ENCODE results near the gene MATN1.

Gene MATN1

DNA sequence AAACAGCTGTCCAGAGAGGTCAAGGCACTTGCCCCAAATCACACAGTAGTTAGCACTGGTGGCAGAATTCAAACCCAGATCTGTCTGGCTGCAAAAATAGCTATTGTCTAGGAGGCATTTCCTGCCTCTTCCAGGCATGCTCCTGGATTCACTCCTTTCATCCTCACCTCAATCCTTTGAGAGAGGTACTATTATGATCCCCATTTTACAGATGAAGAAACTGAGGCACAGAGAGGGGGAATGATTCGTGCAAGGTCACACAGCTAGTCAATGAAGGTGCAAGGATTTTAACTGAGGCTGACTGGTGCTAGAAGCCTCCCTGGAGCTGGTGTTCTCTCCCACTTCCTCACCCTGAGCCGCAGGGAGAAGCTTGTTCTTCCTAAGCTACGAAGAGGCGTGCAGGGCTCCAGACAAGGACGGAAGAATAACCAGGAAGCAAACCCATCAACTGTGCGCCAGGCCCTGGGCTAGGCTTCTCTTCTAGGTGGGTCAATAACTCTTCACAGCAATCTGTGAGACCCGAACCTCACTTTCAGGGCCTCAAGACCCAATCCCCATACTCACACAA is 34.8 kb upstream of the MATN1 start:
- no peak for DNase-seq (ENCODE audit: low read depth)

DNA sequence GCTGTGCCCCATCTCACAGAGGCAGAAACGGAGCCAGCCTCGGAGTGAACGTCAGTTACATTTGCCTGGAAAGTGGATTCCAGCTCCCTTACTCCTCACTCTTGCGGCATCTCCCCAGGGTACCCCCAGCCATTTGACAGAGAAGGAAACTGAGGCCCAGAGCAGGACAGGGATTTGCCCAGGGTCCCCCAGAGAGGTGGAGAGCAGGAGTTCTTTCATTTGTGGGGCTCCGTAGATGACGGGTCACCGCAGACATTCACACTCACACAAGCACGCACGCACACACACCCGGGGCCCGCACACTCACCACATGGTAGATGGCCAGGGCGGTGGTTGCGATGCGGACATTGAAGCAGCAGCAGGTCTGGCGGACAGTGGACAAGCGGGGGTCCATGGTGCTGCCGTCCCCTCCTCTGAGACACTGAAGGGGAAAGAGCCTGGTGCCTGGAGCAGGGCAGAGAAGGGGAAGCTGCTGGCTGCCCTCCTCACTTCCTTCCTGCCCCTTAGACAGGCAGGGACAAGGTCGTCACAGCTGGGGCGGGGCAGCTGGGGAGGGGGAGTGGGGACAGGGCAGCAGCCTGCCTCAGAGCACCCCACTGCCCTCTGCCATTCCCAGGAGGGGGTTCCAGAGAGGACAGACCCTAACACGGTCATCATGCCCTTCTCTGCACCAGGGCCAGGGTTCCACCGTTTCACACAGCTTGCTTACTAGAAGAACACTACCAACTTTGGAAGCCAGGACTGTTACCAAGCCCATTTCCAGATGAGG is 34.2 kb upstream of the MATN1 start, which contains the start of gene LAPTM5:
Gene LAPTM5, minus strand, starts transcription at position 423 of the 769 bp plus-strand sequence. Its CDS starts 29 bp downstream, at position 394.
- no peak for DNase-seq (ENCODE audit: low read depth)

DNA sequence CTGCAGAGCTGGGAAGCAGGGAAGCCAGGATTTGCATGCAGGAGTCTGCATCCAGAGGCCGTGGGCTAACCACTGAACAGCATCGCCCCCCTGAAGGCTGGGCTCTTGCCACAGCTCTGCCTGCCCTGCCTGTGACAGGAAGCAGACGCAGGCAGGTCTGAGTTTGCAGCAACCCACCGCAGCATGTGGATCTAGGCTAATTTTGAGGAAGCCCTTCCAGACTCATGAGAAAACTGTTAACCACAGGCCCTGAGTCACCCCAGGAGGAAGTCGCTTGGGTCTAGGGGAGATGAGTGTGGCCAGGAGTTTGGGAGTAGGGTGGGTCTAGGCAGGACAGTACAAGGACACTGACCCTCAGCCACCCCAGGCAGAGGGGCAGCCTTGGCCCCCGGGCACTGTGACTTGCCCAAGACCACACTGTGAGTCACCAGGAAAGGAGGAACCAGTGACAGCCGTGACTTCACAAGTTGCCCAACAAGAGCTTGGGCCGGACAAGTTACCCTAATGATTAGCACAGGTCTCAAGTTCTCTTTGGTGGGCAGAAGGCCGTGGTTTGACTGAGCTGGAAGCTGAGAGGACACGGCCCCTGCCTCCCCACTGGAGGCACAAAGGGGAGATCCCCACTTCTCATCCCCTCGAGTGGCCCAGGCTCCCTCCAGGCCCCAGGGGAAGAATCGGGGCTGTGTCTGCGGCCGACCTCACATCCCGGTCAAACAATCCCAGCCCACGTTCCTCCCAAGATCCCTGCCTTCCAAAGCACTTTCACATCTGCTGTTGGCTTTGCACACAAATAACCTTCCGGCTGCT is 33.4 kb upstream of the MATN1 start:
- peak; percentile 70 for DNase-seq (ENCODE audit: low read depth)

DNA sequence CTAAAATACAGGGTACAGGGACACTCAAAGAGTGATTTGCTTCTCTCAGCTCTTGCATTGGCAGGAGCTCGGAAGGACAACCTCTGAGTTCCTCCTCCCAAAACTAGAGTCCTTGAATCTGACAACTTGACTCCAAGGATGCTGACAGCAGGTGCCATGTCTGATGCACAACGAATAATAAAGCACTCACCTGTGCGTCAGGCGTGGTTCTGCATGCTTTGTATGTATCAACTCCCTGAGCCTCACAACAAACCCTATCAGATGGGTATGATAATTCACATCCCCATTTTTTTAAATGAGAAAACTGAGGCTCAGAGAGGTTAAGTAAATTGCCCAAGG is 32.8 kb upstream of the MATN1 start:
- no peak for DNase-seq (ENCODE audit: low read depth)

DNA sequence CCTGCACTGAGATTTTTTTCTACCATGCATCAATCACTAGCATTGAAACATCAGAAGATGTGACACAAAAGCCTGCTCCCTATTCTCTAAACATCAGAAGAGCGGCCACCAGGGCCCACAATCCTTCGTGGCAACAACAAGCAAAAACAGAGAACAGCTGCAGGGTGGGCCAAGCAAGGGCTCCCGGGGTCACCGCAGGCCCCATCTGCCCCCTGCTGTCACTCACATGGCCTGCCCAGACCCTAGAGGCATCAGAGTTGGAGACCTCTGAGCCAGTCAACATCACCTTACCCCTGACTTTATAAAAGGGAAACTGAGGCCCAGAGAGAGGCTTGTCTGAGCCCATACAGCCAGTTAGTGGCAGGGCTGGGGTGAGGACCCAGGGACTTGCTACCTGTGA is 32.4 kb upstream of the MATN1 start:
- DNase-seq (ENCODE audit: low read depth) = no peak

DNA sequence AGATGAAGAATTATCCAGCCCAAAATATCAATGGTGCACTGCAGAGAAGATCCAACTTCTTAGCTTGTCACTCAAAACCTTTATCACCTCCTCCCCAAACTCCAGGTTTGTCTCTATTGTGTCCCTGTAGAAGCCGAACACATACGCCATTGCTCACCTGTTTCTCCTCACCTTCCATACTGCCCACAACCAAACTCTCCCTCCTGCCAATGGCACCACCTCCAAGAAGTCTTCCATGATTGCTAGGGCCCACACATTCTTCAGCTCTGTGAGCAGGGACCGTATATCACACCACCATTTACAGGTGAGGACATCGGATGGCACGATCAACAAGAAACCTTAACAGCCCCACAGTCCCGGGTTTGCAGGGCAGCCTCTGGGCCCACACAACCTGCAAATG is 31.9 kb upstream of the MATN1 start:
- no peak for DNase-seq (ENCODE audit: low read depth)

DNA sequence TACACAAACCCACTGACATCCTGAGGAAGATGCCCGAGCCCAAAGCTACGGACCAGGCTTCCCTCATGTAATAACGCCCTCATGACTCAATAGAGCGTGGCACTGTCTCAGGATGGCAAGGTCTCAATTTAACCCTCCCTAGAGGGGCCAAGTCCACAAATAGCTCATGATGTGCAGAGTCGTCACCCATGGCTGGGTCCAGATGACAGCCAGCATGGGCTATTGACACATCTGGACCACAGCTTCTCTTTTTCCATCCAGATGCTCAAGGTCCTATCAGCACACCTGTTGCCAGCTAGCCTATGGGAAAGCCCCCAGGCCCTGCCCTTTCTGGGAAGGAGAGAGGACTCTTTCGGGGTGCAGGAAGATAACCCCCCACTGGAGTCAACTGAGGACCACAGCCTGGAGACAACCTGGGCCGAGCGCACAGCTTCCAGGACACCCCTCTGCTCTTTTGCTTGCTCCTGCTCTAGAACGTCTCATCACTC is 31.3 kb upstream of the MATN1 start:
- no peak for DNase-seq (ENCODE audit: low read depth)

DNA sequence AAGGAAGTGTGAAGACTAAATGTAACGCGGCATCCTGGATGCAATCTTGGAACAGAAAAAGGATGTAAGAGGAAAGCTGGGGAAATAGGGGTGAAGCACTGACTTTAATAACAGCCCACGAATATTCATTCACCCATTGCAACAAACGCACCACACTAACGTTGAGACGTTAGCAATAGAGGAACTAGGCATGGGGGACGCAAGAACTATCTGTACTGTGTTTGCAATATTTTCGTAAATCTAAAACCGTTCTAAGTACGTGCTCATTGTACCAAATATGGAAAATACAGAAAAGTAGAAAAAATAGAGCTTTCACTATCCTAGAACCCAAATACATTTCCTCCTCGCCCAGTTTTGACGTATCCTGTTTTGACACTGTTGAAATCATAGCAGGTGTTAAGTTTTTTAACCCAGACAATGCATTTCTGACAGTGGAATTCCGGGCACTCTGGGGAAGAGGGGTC is 30.3 kb upstream of the MATN1 start:
- DNase-seq (ENCODE audit: low read depth) = no peak

DNA sequence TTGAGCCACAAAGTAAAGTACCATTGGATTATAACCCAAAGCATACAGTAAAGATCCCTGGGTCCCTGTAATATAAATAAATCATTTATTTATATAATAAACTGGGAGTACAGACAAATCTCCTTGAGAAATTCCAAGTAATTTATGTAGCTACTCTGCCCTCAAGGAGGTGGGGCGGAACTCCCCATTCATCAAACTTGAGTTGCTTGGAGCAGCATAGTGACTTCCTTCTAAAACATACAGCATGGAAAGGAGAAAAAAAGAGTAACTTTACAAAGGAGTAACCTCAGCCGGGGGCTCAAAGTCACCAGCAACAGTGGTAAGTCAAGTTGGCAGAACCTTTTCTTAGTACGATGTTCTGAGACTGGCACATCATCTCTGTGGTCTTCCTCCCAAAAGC is 29.7 kb upstream of the MATN1 start:
- no peak for DNase-seq (ENCODE audit: low read depth)

DNA sequence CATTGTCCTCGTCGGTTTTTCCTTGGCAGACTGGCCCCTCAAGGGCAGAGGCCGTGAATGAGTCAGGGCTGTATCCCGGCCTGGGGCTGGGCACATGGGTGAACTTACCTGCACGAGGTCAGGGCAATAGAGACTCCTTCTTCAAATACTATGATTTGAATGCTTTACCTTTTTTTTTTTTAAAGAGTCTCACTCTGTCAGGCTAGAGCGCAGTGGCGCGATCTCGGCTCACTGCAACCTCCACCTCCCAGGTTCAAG is 29.2 kb upstream of the MATN1 start:
- DNase-seq (ENCODE audit: low read depth) = no peak

DNA sequence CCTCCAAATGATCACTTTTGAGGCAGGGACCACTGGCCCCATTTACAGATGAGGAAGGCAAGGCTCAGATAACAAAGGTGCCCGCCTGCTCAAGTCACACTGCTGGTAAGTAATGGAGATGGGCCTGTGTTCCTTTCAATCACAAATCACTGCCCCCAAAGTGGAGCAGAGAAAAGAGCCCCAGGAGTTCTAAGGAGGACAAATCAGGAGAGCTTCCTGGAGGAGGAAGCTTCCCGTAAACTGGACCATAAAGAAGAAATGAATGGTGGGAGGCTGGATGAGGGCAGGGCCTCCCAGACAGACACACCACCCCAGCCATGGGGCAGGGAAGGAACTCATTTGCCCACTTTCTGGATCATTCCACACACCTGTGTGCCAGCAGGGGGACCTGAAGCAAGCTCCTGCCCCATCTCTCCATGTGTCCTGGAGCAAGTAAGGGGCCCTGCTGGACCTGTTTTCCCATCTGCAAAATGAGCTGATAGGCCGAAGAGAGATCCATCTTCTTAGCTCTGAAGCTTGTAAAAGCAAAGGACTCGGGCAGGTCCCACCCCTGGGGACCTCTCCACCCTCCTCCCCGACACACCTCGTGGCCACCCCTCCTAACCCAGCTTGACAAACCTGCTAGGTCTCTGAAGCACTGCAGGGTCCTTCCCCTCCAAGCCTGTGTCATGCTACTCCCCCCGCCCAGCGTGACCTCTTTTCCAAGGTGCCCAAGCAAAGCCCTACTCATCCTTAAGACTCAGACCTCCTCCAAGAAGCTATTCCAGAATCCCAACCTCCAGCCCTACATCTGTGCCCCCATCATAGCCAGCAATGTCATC is 28.7 kb upstream of the MATN1 start:
- DNase-seq (ENCODE audit: low read depth) = no peak

DNA sequence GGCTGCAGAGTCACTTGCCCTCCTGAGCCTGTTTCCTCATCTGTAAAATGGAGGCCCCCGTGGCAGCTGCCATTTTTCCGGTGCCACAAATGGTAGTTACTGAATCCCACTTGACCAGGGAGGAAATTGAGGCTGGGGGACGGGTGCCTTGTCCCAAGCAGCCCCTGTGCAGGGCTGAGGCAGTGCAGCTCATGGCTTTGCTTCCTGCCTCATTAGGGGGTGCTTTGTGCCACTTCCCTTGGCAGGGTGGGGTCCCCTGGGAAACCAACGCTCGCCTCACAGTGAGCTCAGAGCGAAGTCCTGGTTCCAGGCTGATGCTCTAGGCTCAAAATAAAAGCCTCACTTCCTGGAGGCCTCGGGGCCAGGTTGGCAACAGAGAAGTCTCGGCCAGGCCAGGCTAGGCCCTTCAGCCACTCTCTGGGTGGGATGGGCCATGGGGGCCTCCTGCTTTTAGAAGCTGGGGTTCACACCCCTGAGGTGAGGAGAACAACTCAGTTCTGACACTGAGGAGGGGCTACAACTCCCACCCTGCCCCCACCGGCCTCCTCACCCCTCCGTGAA is 27.4 kb upstream of the MATN1 start:
- no peak for DNase-seq (ENCODE audit: low read depth)

DNA sequence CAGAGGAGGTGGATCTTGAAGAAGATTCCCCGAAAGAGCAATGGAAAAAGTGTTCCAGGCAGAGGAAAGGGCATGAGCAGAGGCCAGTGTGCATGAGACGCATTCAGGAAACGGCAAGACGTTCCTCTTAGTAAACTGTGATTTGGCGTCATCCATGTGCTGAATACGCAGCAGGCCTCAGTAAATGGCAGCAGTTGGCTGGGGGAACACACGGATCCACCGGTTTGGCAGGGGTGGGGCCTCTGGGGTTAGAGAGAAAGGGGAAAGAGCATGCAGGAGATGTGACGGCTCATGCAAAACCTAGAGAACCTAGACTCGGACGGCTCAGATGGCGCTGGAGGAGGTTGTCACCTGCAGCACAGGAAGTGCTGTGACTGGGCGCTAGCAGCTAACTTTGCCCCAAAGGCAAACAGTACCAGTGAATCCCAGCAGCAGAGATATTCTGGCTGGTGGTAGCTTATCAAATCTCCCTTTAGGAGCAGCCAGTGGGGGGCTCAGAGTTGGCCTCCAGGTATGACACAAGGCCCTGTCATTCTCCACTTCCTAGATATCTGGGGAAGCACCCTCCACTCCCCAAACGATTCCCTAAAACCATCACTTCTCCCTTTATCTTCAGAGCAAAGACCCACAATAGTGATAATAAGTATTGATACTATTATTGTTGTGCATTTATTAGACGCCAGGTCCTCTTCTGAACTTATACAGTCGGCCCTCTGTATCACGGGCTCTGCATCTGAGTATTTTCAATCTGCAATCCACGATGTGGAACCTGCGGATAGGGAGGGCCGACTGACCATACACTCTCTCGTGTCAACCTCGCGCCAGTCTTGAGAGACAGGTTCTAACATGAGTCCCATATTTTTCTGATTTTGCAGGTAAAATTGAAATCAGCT is 26.6 kb upstream of the MATN1 start:
- no peak for DNase-seq (ENCODE audit: low read depth)

DNA sequence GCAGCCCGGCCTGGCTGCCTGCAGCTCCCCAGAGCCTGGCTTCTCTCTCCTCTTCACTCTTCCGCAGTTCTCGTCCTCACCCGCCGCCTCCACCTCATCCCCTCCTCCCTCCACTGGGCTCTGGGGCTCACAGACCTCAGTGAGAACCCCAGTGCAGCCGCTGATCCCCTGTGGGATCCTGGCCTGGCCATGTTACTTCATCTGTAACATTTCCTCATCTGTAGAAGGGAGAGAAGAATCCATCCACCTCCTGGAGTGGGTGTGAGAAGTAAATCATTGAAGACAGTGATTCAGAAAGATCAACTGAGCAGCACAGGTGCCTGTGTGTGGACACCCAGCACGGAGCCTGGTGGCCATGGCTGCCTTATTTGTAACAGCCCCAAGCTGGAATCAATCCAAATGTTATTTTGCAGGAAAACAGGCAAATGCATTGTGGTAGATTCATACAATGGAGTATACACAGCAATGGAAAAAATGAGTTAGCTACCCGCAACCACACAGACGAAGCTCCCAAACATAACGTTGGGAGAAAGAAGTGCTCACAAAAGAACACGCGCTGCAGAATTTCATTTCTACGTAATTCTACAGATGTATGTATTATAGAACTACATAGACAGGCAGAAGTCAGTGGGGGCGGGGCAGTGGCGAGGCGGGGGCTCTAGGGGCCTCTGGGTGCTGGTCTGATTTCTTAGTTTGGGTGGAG is 25.5 kb upstream of the MATN1 start:
- DNase-seq (ENCODE audit: low read depth) = no peak

DNA sequence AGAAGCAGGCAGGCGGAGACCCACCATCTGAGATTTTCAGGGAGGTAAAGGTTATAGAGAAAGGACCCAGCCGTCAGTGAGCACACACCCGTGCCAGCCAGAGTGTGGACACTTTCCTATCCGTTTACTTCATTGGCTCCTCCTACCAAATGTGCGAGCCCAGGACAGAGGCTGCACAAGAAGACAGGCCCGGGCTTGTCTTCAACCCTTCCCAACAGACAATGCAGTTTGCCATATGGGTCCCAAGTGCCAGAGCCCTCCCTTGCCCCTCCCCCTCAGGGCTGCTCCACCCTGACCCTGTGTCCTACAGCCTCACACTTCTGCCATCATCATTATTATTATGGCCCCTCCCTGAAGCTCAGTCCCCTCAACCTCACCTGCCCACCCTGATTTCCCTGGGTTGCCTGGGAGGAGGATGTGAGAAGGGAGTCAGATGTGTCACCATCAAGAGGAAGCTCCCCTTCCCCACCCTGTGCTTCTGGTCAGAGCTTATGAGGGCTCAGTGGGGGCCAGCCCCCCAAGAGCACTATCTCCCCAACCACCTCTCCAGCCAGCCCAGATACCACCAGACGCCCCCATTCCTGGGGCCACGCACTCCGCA is 24.8 kb upstream of the MATN1 start:
- no peak for DNase-seq (ENCODE audit: low read depth)

DNA sequence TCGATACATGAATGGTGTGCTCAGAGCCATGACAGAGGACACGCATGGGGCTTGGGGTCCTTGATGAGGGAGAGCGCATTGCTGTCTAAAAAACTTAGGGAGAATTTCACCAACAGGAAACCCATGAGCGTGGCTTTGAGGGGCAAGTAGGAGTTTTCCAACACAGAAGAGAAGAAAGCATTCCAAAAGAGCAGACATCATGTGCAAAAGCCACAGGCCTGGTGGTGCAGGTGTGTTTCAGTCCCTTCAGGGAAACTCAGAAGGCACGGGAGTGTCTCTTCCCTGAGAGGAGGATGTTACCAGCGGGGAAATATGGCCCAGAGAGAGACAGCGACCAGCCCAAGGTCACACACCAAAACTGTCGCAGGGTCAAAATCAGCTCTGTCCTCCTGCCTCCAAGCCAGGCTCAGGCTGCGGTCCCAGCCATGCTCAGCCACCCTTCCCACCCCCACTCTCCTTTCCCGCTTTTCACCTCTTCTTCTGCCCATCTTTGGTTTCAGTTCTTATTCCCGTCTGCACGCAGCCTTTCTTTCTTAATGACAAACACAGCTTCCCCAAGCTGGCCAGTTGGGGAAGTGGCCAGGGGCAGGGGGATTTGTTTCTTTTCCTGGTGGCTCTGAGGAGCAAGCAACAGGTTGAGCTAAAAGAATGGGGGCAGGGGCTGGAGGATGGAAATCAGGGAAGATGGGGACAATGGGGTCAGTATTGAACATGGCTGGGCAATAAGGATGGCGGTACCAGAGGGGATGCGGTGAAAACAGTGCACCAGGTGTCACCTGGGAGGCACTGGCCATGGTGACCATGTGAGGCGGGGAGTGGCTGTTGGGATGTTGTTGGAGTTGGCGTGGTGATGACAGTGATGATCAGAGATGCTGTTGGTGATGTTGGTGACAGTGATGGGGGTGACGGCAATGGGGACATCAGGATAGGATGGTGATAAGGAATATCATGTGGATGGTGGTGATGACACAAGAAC is 23.9 kb upstream of the MATN1 start:
- no peak for DNase-seq (ENCODE audit: low read depth)

DNA sequence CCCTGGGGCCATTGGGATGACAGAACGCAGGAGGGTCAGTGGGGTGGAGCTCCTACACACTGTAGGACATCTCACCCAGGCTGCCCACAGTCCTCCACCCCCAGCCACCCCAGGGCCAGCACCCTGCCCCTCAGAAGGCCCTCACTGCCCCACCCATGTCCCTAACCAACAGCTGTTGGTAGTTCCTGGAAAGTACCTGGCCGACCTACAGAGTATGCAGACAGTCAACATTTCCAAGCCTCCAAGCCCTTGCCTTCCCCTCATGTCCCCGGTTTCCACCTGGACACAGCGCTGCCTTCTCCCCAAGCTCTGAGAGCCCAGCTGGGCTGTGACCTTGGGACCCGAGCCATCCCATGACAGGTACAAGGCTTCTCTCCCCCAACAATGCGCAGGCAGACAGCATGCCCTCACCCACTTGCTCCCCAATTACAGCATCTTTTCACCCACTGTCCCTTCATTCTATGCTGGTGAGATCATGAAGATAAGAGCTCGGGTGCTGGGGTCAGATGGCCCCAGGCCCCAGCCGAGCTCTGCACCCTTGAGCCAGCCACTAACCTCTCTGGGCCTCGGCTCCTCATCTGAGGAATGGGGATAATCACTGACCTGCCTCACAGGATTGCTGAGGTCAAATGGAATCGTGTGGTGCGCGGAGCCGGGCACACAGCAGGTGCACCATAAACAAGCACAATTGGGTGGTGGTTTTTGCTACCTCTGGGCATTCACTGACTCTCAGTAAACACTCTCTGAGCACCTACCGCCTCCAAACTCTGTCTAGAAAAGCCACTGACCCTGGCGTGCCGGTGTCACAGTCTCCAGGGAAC is 23.0 kb upstream of the MATN1 start:
- DNase-seq (ENCODE audit: low read depth) = no peak

DNA sequence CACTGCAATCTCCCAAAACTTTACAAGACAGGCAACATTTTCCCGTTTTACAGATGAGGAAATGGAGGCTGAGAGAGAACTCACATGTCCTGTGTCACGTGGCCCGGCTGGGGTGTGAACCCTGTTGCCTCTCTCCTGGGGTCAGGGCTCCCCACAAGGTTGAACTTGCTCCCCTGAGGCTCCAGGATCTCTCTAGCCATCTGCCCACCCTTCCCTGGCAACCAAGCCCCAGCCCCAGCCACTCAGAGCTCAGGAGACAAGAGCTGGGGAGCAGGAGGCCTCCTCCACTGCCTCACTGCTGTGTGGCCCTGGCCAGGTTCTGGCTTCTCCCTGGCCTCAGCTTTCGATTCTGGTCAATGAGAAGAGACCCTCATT is 22.4 kb upstream of the MATN1 start:
- DNase-seq (ENCODE audit: low read depth) = no peak

Data from GM04504 (cell line).